ENCODE data around the gene TAF1C.

Gene TAF1C

GRCh38 chr16:84182680-84183571 is 3.9 kb downstream of the TAF1C start:
- no peak overlapping the region for H3K27ac ChIP-seq
- TF ChIP-seq, protein P1, sequence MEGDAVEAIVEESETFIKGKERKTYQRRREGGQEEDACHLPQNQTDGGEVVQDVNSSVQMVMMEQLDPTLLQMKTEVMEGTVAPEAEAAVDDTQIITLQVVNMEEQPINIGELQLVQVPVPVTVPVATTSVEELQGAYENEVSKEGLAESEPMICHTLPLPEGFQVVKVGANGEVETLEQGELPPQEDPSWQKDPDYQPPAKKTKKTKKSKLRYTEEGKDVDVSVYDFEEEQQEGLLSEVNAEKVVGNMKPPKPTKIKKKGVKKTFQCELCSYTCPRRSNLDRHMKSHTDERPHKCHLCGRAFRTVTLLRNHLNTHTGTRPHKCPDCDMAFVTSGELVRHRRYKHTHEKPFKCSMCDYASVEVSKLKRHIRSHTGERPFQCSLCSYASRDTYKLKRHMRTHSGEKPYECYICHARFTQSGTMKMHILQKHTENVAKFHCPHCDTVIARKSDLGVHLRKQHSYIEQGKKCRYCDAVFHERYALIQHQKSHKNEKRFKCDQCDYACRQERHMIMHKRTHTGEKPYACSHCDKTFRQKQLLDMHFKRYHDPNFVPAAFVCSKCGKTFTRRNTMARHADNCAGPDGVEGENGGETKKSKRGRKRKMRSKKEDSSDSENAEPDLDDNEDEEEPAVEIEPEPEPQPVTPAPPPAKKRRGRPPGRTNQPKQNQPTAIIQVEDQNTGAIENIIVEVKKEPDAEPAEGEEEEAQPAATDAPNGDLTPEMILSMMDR (conservative IDR thresholded peaks at IDR 0.05): no peak
- TF ChIP-seq ZFX (IDR thresholded peaks at IDR 0.05): no peak

DNA sequence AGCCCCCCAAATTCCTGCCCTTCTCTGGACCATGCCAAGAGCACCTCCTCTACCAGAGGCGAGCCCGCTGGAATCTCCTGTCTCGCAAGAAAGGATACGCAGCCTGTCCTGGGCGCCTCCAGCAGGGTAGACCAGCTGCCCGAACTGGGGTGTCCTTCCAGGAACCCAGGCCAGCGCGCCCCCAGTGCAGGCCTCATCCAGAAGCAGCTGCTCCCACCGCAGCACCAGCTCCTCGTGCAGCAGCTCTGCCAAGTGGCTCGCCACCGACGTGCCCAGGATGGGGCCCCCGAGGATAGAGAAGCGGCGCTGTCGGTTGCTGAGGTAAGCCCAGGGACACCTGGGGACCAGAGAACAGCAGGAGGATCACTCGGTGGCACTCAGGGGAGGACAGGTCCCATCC is 4.8 kb downstream of the TAF1C start:
- no peak for TF ChIP-seq ZFX (IDR thresholded peaks at IDR 0.05)
- TF ChIP-seq, protein P1 (conservative IDR thresholded peaks at IDR 0.05): no peak
- no peak overlapping the region for H3K27ac ChIP-seq

- no peak overlapping the region for H3K27ac ChIP-seq
- TF ChIP-seq ZFX (IDR thresholded peaks at IDR 0.05): no peak
- TF ChIP-seq, protein P1 (conservative IDR thresholded peaks at IDR 0.05): no peak
Observed at GRCh38 chr16:84181144-84181915, 5.5 kb downstream of the TAF1C start.

DNA sequence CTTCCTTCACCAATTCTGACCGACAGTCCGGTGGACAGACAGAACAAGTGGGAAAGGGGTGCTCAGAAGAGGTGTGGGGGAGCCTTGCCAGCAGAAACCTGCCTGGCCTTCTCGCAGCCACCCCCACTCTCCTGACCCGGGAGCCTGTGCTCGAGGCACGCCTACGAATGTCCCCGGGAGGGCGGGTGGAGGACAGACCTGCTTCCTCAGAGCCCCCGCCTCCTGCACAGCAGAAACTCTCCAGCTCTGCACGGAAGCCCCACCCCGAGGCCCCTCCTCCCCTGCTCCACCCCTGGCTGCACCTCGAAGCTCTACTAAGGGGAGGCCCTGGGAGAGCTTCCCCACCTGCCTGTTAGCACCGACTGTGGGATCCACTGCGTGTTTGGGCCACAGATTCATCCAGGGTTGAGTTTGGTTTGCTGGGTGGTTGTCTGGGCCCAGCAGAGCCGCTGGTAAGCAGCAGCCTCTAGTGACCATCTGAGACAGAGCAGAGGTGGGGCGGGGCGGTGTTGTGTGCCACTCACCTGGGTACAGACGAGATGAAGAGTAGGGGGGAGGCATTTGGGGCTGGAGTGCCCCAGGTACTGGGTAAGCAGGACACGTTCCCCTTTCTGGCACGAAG is 6.2 kb downstream of the TAF1C start:
- TF ChIP-seq ZFX (IDR thresholded peaks at IDR 0.05): no peak
- TF ChIP-seq, protein P1 (conservative IDR thresholded peaks at IDR 0.05): no peak
- no peak overlapping the region for H3K27ac ChIP-seq

- TF ChIP-seq ZFX (IDR thresholded peaks at IDR 0.05): no peak
- TF ChIP-seq, protein P1 (conservative IDR thresholded peaks at IDR 0.05): no peak
- no peak overlapping the region for H3K27ac ChIP-seq
Observed at GRCh38 chr16:84179612-84180320, 7.1 kb downstream of the TAF1C start.

- no peak for TF ChIP-seq ZFX (IDR thresholded peaks at IDR 0.05)
- TF ChIP-seq, protein P1 (conservative IDR thresholded peaks at IDR 0.05): no peak
- H3K27ac ChIP-seq: no peak overlapping the region
Observed at GRCh38 chr16:84178892-84179611, 7.8 kb downstream of the TAF1C start.
